Natural killer cell (primary cell): ENCODE data around the gene PPP2R3B. TPM values are rescaled to one million over a fixed set of nuclear protein-coding genes. Genes with fewer than 3 reads are reported as not detected.
A peak's percentile ranks its signal among the peaks of the same experiment; 100 is the strongest.

Experiments used
- ATAC-seq, 3 donors: fragments of 150-1000 bp in 2 of 3; fragments of 200-7000 bp in 1 of 3; cut with Tn5 transposase; 1 replicate in 1 of 3; 2 replicates in 2 of 3; pipeline ENCODE4 v1.10.0; 2021; ENCODE audit warnings: mild to moderate bottlenecking in 2 of 3, moderate library complexity in 2 of 3
- DNase-seq, 2 donors: peaks; one replicate each; pipeline versions ENCODE4 v3.0.0 to v3.0.0-alpha.2; 2013 to 2021; ENCODE audit warnings: mixed read lengths in 1 of 2
- H3K27ac ChIP-seq: one replicate; pipeline ENCODE4 v1.5.1; 2013; ENCODE audit warnings: mild to moderate bottlenecking, low read length
- H3K27me3 ChIP-seq: one replicate; pipeline ENCODE4 v1.6.1; 2013; ENCODE audit warnings: low read length; ENCODE audit not compliant: control insufficient read depth, insufficient read depth
- H3K36me3 ChIP-seq: one replicate; pipeline ENCODE4 v1.6.1; 2013; ENCODE audit warnings: low read length; ENCODE audit not compliant: control insufficient read depth, insufficient read depth
- H3K4me1 ChIP-seq: one replicate; pipeline ENCODE4 v1.6.1; 2013; ENCODE audit warnings: low read length; ENCODE audit not compliant: control insufficient read depth, insufficient read depth
- H3K4me3 ChIP-seq: one replicate; pipeline ENCODE4 v1.5.1; 2013; ENCODE audit warnings: low read length
- H3K9me3 ChIP-seq: one replicate; pipeline ENCODE4 v1.6.1; 2013; ENCODE audit warnings: low read length; ENCODE audit not compliant: control insufficient read depth, insufficient read depth
- H3K27ac Mint-ChIP-seq, 2 donors: one replicate each; pipeline ENCODE4 v1.8.0; 2022; ENCODE audit warnings: mild to moderate bottlenecking in 2 of 2, mixed read lengths in 2 of 2, moderate library complexity in 1 of 2
- H3K27me3 Mint-ChIP-seq, 2 donors: one replicate each; pipeline ENCODE4 v1.8.0; 2022; ENCODE audit warnings: low read depth in 2 of 2, mixed read lengths in 2 of 2
- H3K36me3 Mint-ChIP-seq: one replicate; pipeline ENCODE4 v1.8.0; 2022; ENCODE audit warnings: mixed read lengths
- H3K4me1 Mint-ChIP-seq, 2 donors: one replicate each; pipeline ENCODE4 v1.8.0; 2022; ENCODE audit warnings: mixed read lengths in 2 of 2
- H3K4me3 Mint-ChIP-seq: one replicate; pipeline ENCODE4 v1.8.0; 2022; ENCODE audit warnings: mild to moderate bottlenecking, moderate library complexity, mixed read lengths
- H3K9me3 Mint-ChIP-seq, 2 donors: one replicate each; pipeline ENCODE4 v1.8.0; 2022; ENCODE audit warnings: mixed read lengths in 2 of 2
- WGBS: methylation state at CpG from one replicate; pipeline ENCODE4 v1.1.7; 2013; ENCODE audit warnings: missing lambda C conversion rate; ENCODE audit not compliant: insufficient coverage; 5-methylcytosine and 5-hydroxymethylcytosine counted together
- intact Hi-C: fragments of 100-400 bp; cut with micrococcal nuclease; formaldehyde crosslinking; loops from one replicate; pipeline ENCODE4 v1.14.2; 2022
- total RNA-seq, 4 donors: library from RNA; stranded (reverse); fragments of 120-200 nt in 1 of 4; gene quantifications; one replicate each; pipeline versions ENCODE4 v1.2.3 to v1.2.4, GENCODE V29; 2013 to 2022
- TF ChIP-seq, protein P1 (sequence below): fragments of 200-600 bp; IDR thresholded peaks from one replicate; pipeline ENCODE4 v1.8.0; 2022; ENCODE audit warnings: antibody characterized with exemption

The PPP2R3B gene
- total RNA-seq, 3 donors from 2014 or later (not counting 1 experiment from before 2014, with no cell fraction given), result 14.0 to 19.4 (median 14.6) TPM

DNA sequence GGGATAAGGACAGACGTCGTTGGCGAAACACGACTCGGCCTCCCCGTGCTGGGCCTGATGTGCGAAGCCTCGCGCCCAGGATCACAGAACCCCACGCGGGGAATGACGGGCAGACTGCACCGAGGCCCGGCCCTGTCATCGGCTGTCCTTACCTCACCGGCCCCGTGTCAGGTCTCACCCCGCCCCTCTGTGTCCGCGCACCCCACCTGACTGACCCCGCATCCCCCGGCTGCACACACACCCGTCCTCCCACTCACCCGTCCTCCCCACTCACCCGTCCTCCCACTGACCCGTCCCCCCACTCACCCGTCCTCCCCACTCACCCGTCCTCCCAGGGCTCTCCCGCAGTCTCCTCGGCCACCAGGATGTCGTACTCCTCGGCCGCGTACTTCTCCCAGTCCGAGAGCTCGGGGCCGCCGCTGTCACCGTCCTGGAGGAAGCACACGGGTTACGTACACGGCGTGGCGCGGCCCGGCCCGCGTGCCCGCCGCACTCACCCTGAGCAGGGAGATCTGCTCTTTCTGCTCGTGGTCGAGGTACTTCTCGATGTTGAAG, 48.3 kb downstream of the PPP2R3B start:
- Histone ChIP-seq H3K27me3 (no peaks in the 10 kb centered on the region), H3K36me3 (peaks cover under 1% of the 10 kb centered on the region), H3K27ac (no peak overlapping the region), H3K4me1 (no peaks in the 10 kb centered on the region), H3K4me3 (no peak overlapping the region), H3K9me3 (no peaks in the 10 kb centered on the region)
- WGBS, result 94% methylated on average over 53 of the region's 53 CpGs
- TF ChIP-seq, protein P1, sequence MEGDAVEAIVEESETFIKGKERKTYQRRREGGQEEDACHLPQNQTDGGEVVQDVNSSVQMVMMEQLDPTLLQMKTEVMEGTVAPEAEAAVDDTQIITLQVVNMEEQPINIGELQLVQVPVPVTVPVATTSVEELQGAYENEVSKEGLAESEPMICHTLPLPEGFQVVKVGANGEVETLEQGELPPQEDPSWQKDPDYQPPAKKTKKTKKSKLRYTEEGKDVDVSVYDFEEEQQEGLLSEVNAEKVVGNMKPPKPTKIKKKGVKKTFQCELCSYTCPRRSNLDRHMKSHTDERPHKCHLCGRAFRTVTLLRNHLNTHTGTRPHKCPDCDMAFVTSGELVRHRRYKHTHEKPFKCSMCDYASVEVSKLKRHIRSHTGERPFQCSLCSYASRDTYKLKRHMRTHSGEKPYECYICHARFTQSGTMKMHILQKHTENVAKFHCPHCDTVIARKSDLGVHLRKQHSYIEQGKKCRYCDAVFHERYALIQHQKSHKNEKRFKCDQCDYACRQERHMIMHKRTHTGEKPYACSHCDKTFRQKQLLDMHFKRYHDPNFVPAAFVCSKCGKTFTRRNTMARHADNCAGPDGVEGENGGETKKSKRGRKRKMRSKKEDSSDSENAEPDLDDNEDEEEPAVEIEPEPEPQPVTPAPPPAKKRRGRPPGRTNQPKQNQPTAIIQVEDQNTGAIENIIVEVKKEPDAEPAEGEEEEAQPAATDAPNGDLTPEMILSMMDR, result no peak
- Mint-ChIP-seq H3K9me3 (peaks cover 2 to 3% of the 10 kb centered on the region in 2 donors), H3K36me3 (no peaks in the 10 kb centered on the region), H3K4me1 (no peaks in the 10 kb centered on the region), H3K4me3 (no peak overlapping the region), H3K27ac (peak overlapping the region in 1 of 2 donors; percentile 40), H3K27me3 (no peaks in the 10 kb centered on the region)
- peak in 1 of 2 donors; percentile 16 for DNase-seq
- intact Hi-C loops, result no loop called here
- ATAC-seq, result peak in 1 of 3 donors; percentile 30

DNA sequence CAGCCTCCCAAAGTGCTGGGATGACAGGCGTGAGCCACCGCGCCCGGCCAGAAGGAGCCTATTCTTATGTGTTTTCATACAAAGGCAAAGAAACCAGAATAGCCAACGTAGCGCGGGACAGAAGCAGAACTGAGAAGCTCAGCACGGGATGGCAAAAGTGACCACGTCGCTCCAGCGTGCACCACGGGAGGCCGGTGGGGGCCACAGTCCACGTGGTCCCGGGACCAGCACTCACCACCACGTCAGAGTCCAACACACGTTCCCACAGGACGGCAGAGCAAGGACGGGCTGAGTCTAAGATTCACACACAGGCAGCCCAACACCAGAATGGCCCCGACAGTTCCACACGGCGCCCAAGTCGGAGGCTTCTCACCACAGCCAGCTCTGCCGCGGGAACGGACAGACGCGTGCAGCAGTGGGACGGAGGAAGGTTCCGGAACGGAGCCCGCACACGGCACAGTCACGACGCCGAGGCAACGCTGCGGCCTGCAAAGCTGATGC, 49.3 kb downstream of the PPP2R3B start:
- peaks cover 2 to 3% of the 10 kb centered on the region in 2 donors for H3K9me3 Mint-ChIP-seq
- WGBS, result 91% methylated on average over 38 of the region's 38 CpGs
- no peak overlapping the region for H3K4me3 Mint-ChIP-seq
- TF ChIP-seq, protein P1, result no peak
- no peak for ATAC-seq
- no peaks in the 10 kb centered on the region for H3K27me3 Mint-ChIP-seq
- H3K36me3 Mint-ChIP-seq, result no peaks in the 10 kb centered on the region
- peak in 1 of 2 donors; percentile 12 for DNase-seq
- Histone ChIP-seq H3K4me1 (no peaks in the 10 kb centered on the region), H3K27ac (no peak overlapping the region), H3K4me3 (no peak overlapping the region), H3K27me3 (no peaks in the 10 kb centered on the region), H3K36me3 (peaks cover 3% of the 10 kb centered on the region), H3K9me3 (no peaks in the 10 kb centered on the region)
- H3K4me1 Mint-ChIP-seq, result no peaks in the 10 kb centered on the region
- H3K27ac Mint-ChIP-seq, result no peak overlapping the region
- intact Hi-C loops, result no loop called here

DNA sequence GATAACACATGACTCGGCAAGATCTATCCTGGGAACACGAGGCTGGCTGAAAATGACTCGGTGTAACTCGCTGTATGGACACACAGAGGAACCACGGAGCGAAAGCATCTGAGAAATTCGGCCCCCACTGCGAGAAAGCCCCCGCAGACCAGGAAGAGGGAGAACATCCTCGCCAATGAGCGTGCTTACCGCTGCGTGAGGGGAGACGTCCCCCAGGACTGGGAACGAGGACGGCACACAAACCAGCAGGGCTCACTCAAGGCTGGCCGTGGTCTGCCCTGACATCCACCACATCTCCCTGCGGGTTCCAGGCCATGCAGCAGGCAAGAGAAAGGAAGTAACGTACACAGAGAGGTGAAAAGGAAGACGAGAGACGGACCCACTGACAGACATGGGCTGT, 50.5 kb downstream of the PPP2R3B start:
- H3K4me3 ChIP-seq, result no peak overlapping the region
- H3K4me1 Mint-ChIP-seq, result no peaks in the 10 kb centered on the region
- TF ChIP-seq, protein P1, result no peak
- H3K27ac ChIP-seq, result no peak overlapping the region
- H3K27ac Mint-ChIP-seq, result peak overlapping the region in 1 of 2 donors; percentile 56
- no peaks in the 10 kb centered on the region for H3K36me3 Mint-ChIP-seq
- ATAC-seq, result no peak
- peaks cover 3% of the 10 kb centered on the region for H3K36me3 ChIP-seq
- intact Hi-C loops, result no loop called here
- H3K9me3 ChIP-seq, result no peaks in the 10 kb centered on the region
- H3K27me3 ChIP-seq, result peaks cover 6% of the 10 kb centered on the region
- H3K9me3 Mint-ChIP-seq, result no peaks in the 10 kb centered on the region
- H3K4me1 ChIP-seq, result peaks cover 7% of the 10 kb centered on the region
- 85% methylated on average over 21 of the region's 21 CpGs for WGBS
- no peaks in the 10 kb centered on the region for H3K27me3 Mint-ChIP-seq
- H3K4me3 Mint-ChIP-seq, result no peak overlapping the region
- DNase-seq, result no peak

DNA sequence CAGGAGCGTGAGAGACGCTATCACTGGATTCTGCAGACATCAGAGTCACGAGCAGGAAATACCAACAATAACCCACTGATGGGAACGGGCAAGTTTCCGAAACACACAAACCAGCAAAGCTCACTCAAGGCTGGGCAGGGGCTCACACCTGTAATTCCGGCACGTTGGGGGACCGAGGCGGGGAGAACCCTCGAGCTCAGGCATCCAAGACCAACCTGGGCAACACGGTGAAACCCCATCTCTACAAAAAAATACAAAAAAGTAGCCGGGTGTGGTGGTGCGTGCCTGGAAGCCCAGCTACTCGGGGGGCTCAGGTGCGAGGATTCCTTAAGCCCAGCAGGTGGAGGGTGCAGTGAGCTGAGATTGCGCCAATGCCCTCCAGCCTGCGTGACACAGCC, 51.0 kb downstream of the PPP2R3B start:
- Mint-ChIP-seq H3K4me3 (no peak overlapping the region), H3K9me3 (no peaks in the 10 kb centered on the region), H3K4me1 (no peaks in the 10 kb centered on the region), H3K27me3 (no peaks in the 10 kb centered on the region), H3K36me3 (no peaks in the 10 kb centered on the region), H3K27ac (no peak overlapping the region)
- Histone ChIP-seq H3K9me3 (no peaks in the 10 kb centered on the region), H3K27me3 (peaks cover 9% of the 10 kb centered on the region), H3K4me3 (no peak overlapping the region), H3K36me3 (peaks cover 3% of the 10 kb centered on the region), H3K4me1 (peaks cover 12% of the 10 kb centered on the region), H3K27ac (no peak overlapping the region)
- 97% methylated on average over 16 of the region's 17 CpGs for WGBS
- intact Hi-C loops, result no loop called here
- TF ChIP-seq, protein P1, result no peak
- DNase-seq, result no peak
- ATAC-seq, result no peak
